ENCODE results near the gene MRPS6. TPM values are rescaled to one million over a fixed set of nuclear protein-coding genes. Genes with fewer than 3 reads are reported as not detected.
A peak's percentile ranks its signal among the peaks of the same experiment; 100 is the strongest.

The MRPS6 gene
- total RNA-seq, 4 donors from 2014 or later, result 17.3 to 54.8 (median 29.3) TPM

DNA sequence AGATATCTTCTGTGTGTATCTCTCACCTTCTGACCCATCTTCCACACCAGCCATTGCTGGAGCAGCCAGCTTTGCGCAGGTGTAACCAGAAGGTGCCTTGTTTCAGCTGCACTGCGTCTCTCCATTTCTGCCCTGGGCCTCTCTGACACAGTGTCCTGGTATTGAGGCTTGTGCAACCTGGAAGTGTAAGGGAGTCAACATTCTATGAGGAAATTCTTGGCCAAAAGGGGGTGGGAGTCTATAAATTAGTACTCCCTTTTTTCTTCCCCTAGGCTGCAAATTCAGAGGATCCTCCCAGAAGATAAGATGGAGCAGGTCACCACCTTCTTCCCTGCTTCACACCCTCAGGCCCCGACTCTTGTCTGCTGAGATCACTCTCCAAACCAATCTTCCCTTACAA is 109.1 kb downstream of the MRPS6 start:
- Histone ChIP-seq H3K27ac (peak overlapping the region in 3 of 4 donors; percentile 31 to 87 (median 80)), H3K4me3 (no peak overlapping the region), H3K36me3 (no peaks in the 10 kb centered on the region), H3K4me1 (peaks cover 7 to 50% of the 10 kb centered on the region in 2 donors), H3K27me3 (no peaks in the 10 kb centered on the region), H3K9me3 (no peaks in the 10 kb centered on the region)
- intact Hi-C loops (cut with DNase I; ENCODE audit: low total_unique reads) (no loop called here), in situ Hi-C loops (cut with MboI; ENCODE audit: low sequenced_read_pairs in 4 of 4) (no loop called here)
- TF ChIP-seq POLR2A (IDR thresholded peaks at IDR 0.05), result no peak
- TF ChIP-seq, protein P1, sequence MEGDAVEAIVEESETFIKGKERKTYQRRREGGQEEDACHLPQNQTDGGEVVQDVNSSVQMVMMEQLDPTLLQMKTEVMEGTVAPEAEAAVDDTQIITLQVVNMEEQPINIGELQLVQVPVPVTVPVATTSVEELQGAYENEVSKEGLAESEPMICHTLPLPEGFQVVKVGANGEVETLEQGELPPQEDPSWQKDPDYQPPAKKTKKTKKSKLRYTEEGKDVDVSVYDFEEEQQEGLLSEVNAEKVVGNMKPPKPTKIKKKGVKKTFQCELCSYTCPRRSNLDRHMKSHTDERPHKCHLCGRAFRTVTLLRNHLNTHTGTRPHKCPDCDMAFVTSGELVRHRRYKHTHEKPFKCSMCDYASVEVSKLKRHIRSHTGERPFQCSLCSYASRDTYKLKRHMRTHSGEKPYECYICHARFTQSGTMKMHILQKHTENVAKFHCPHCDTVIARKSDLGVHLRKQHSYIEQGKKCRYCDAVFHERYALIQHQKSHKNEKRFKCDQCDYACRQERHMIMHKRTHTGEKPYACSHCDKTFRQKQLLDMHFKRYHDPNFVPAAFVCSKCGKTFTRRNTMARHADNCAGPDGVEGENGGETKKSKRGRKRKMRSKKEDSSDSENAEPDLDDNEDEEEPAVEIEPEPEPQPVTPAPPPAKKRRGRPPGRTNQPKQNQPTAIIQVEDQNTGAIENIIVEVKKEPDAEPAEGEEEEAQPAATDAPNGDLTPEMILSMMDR (IDR thresholded peaks at IDR 0.05 in 4 of 5, conservative IDR thresholded peaks at IDR 0.05 in 1 of 5), result no peak
- ATAC-seq (no peak), DNase-seq (no peak)

DNA sequence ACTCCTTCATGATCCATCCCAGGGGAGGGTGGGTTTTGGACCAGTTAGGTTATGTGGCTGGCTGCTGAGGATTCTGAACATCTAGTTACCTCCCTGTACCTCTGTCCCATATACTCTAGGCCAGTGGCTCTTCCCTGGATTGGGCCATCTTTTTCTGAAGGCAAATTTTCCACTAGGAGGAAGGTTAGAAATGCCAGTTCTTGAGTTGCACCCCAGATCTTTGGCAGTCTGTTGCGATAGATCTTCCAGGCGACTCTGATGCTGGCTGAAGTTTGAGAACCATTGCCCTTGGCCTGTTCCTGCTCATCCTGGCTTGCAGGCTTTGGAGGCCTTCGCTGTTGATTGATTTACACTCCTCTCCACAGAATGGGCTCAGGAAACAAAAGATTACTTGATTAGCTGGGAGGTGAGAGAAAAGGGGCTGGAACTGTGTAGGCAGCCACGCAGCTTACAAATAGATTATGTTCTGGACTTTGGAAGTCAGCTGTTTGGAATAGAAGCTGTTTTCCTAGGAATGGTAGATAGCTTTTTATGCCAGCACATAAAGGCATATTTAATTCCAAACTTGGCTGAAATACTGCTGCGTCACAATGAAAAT is 110.1 kb downstream of the MRPS6 start:
- TF ChIP-seq, protein P1 (IDR thresholded peaks at IDR 0.05 in 4 of 5, conservative IDR thresholded peaks at IDR 0.05 in 1 of 5), result no peak
- no peak for TF ChIP-seq POLR2A (IDR thresholded peaks at IDR 0.05)
- in situ Hi-C loops (cut with MboI; ENCODE audit: low sequenced_read_pairs in 4 of 4) (no loop called here), intact Hi-C loops (cut with DNase I; ENCODE audit: low total_unique reads) (no loop called here)
- H3K9me3 ChIP-seq, result no peaks in the 10 kb centered on the region
- H3K36me3 ChIP-seq, result no peaks in the 10 kb centered on the region
- no peak overlapping the region for H3K4me3 ChIP-seq
- DNase-seq, result no peak
- no peaks in the 10 kb centered on the region for H3K27me3 ChIP-seq
- no peak for ATAC-seq
- peaks cover 7 to 46% of the 10 kb centered on the region in 2 donors for H3K4me1 ChIP-seq
- peak overlapping the region in 2 of 4 donors; percentile 23 to 87 for H3K27ac ChIP-seq

DNA sequence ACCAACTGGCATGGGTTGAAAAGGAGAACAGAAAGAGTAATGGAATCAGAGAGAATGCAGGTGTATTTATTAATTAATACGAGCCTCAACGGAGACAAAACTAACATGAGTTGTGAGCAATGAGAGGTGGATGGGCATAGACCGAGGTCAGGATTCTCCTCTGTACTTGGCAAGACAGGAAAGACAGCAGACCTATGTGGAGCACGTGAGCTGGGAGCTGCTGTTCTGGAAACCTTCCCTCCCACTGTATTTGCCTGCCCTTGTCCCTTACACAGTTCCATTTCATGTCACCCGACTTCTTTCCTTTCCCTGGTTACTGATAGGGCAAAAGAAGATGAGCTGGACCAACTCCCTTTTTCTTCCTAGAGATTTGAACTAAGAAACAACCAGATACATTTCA is 110.9 kb downstream of the MRPS6 start:
- Histone ChIP-seq H3K9me3 (no peaks in the 10 kb centered on the region), H3K27me3 (no peaks in the 10 kb centered on the region), H3K27ac (peak overlapping the region in 2 of 4 donors; percentile 1 to 87), H3K4me1 (peaks cover 7 to 38% of the 10 kb centered on the region in 2 donors), H3K36me3 (no peaks in the 10 kb centered on the region), H3K4me3 (no peak overlapping the region)
- ATAC-seq (peak in 1 of 2 donors; percentile 77), DNase-seq (no peak)
- TF ChIP-seq POLR2A (IDR thresholded peaks at IDR 0.05), result no peak
- TF ChIP-seq, protein P1 (IDR thresholded peaks at IDR 0.05 in 4 of 5, conservative IDR thresholded peaks at IDR 0.05 in 1 of 5), result no peak
- in situ Hi-C loops (cut with MboI; ENCODE audit: low sequenced_read_pairs in 4 of 4), result no loop called here
- intact Hi-C loops (cut with DNase I; ENCODE audit: low total_unique reads), result no loop called here

DNA sequence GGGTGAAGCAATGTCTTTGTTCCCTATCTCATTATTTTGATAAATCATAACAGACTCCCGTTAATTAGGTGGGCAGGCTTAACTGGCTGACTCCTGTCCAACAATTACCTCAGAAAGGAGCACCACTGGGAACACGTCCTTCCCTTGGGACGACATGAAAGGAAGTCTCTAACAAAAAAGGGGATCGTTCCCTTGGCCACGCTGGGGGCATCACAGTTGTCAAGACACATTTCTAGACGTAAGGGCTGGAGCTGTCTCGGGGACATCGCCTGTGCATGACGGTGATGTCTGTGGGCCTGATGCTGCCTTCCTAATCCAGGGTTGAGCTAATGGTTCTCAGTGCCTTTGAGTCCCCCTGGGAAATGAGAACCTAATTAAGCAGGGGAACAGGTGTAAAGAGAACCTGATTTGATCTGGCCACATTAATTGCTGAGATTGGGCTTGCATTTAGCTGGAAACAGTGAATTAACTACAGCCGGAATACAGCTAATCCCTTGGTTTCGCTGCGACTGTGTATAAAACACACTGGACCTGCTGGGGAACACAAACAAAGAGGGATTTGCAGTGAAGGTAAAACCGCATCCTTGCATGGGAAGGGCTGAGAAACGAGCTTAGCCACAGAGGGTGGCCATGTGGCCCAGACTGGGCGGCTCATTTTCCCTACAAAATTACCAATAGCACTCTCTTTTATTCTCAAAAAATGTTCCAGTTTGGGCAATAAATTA is 111.8 kb downstream of the MRPS6 start:
- Histone ChIP-seq H3K9me3 (no peaks in the 10 kb centered on the region), H3K36me3 (no peaks in the 10 kb centered on the region), H3K27me3 (no peaks in the 10 kb centered on the region), H3K4me1 (peaks cover 4 to 30% of the 10 kb centered on the region in 2 donors), H3K4me3 (no peak overlapping the region), H3K27ac (peak overlapping the region in 1 of 4 donors; percentile 87)
- in situ Hi-C loops (cut with MboI; ENCODE audit: low sequenced_read_pairs in 4 of 4), result no loop called here
- no peak for TF ChIP-seq POLR2A (IDR thresholded peaks at IDR 0.05)
- TF ChIP-seq, protein P1 (IDR thresholded peaks at IDR 0.05 in 4 of 5, conservative IDR thresholded peaks at IDR 0.05 in 1 of 5), result no peak
- DNase-seq (no peak), ATAC-seq (no peak)
- intact Hi-C loops (cut with DNase I; ENCODE audit: low total_unique reads), result no loop called here

Measured in gastrocnemius medialis (tissue), 4 donors.